Mammary epithelial cell (primary cell): ENCODE data around the gene TNRC6C.

Experiments used
- CTCF ChIP-seq, 2 donors: IDR thresholded peaks in 1 of 2; conservative IDR thresholded peaks in 1 of 2; 2 replicates each; pipeline ENCODE4 v1.5.1; 2011 to 2012; ENCODE audit warnings: inconsistent platforms in 2 of 2, low read length in 2 of 2, mild to moderate bottlenecking in 2 of 2, control low read depth in 1 of 2, low read depth in 1 of 2; ENCODE audit not compliant: insufficient read depth in 1 of 2; ENCODE audit errors: extremely low read depth in 1 of 2
- EZH2 ChIP-seq: IDR thresholded peaks from 2 replicates; pipeline ENCODE4 v1.6.1; 2012; ENCODE audit warnings: low read length, inconsistent platforms, borderline replicate concordance

GRCh38 chr17:78121801-78122215, 163.3 kb downstream of the TNRC6C start:
- TF ChIP-seq EZH2: no peak
- TF ChIP-seq CTCF (conservative IDR thresholded peaks at IDR 0.05 in 1 of 2, IDR thresholded peaks at IDR 0.05 in 1 of 2; ENCODE audit: extremely low read depth in 1 of 2, insufficient read depth in 1 of 2, low read depth in 1 of 2, low read length in 2 of 2): no peak
